ENCODE data around the gene PNLIPRP3. TPM values are rescaled to one million over a fixed set of nuclear protein-coding genes. Genes with fewer than 3 reads are reported as not detected.

The PNLIPRP3 gene
- total and polyA plus RNA-seq, 10 donors = not detected

DNA sequence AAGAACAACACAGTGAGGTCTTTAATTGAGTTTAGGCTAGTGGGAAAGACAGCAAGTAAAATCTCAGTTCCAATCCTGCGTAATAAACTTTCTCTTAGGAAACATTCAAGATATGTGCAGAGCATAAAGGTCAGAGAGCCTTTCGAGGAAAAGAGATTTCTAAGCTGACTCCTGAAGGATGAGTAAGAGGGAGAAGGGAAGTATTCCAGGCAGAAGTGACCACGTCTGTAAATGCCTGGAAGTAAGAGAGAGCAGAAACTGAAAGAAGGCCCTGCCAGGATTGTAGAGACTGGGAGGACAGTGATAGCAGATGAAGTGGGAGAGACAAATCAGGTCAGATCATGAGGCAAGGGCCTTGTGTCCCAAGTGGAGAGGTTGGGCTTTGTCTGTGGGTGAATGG lies 41.8 kb downstream of the PNLIPRP3 start:
- intact Hi-C loops (cut with DNase I; ENCODE audit: low total_unique reads) = no loop called here
- TF ChIP-seq POLR2AphosphoS5 (IDR thresholded peaks at IDR 0.05) = no peak
- TF ChIP-seq, protein P1, sequence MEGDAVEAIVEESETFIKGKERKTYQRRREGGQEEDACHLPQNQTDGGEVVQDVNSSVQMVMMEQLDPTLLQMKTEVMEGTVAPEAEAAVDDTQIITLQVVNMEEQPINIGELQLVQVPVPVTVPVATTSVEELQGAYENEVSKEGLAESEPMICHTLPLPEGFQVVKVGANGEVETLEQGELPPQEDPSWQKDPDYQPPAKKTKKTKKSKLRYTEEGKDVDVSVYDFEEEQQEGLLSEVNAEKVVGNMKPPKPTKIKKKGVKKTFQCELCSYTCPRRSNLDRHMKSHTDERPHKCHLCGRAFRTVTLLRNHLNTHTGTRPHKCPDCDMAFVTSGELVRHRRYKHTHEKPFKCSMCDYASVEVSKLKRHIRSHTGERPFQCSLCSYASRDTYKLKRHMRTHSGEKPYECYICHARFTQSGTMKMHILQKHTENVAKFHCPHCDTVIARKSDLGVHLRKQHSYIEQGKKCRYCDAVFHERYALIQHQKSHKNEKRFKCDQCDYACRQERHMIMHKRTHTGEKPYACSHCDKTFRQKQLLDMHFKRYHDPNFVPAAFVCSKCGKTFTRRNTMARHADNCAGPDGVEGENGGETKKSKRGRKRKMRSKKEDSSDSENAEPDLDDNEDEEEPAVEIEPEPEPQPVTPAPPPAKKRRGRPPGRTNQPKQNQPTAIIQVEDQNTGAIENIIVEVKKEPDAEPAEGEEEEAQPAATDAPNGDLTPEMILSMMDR (IDR thresholded peaks at IDR 0.05 in 8 of 11, conservative IDR thresholded peaks at IDR 0.05 in 3 of 11) = no peak
- no peak for TF ChIP-seq POLR2A (IDR thresholded peaks at IDR 0.05)
- Histone ChIP-seq H3K27ac (no peak overlapping the region), H3K4me3 (no peak overlapping the region), H3K9me3 (no peaks in the 10 kb centered on the region), H3K4me1 (no peaks in the 10 kb centered on the region), H3K27me3 (replicated peaks in 1 of 7) (peaks cover 0 to 3% (median 0%) of the 10 kb centered on the region in 7 donors), H3K36me3 (no peaks in the 10 kb centered on the region)
- DNase-seq = no peak
- WGBS, 5 donors = 57 to 71% (median 63%) methylated on average over 3 of the region's 3 CpGs

DNA sequence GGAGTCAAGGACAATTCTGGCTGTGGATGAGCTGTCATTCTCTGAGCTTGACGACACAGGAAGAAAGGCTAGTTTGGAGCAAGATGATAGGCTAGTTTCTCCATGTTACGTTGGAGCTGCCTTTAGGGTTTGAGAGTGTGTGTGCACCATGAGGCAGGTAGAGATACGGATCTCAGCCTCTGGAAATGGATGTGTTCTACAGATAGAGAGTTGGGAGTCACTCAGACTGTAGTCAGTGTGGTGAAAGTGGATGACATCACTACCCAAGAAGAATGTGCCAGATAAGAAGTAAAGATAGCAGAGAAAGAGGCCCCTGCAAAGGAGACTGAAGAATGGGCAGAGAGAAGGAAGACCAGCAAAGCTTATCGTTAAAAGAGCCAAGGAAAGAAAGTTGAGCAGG lies 42.4 kb downstream of the PNLIPRP3 start:
- TF ChIP-seq, protein P1 (IDR thresholded peaks at IDR 0.05 in 8 of 11, conservative IDR thresholded peaks at IDR 0.05 in 3 of 11) = no peak
- TF ChIP-seq POLR2AphosphoS5 (IDR thresholded peaks at IDR 0.05) (no peak), POLR2A (IDR thresholded peaks at IDR 0.05) (no peak)
- no peak overlapping the region for H3K4me3 ChIP-seq
- H3K27me3 ChIP-seq (replicated peaks in 1 of 7) = peaks cover 0 to 3% (median 0%) of the 10 kb centered on the region in 7 donors
- H3K9me3 ChIP-seq = peaks cover 0 to 4% (median 0%) of the 10 kb centered on the region in 8 donors
- H3K4me1 ChIP-seq = no peaks in the 10 kb centered on the region
- no peak overlapping the region for H3K27ac ChIP-seq
- intact Hi-C loops (cut with DNase I; ENCODE audit: low total_unique reads) = no loop called here
- no peak for DNase-seq
- no peaks in the 10 kb centered on the region for H3K36me3 ChIP-seq
- 79 to 93% (median 81%) methylated on average over 4 of the region's 4 CpGs for whole genome bisulfite sequencing, 5 donors

DNA sequence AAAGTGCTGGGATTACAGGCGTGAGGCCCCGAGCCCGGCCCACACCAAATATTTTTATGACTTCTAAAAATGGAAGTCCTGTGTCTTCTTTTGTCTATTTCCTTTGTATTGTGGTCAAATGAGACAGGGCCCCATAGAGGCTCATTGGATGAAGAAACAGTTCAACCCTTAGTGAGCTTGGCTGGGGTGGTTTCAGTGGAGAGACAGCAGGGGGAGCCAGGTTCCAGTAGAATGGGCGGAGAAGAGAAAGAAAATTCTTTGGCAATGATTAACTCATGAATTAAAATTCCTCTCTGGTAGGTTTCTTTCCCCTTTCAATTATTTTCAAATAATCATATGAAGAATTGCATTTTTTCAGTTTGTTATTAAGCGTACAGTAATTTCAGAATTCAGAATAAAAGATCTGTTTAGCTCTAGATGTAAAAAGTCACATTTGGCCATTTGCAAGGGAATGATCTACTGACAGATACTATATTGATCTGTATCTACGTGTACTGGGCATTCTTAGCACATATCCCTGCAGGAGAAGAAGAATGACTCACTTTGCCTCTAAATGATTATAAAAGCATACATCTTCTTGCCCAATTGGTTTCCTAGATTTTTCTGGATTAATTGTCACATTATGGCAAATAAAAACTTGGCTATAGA lies 43.2 kb downstream of the PNLIPRP3 start:
- Histone ChIP-seq H3K36me3 (no peaks in the 10 kb centered on the region), H3K4me1 (no peaks in the 10 kb centered on the region), H3K27ac (no peak overlapping the region), H3K9me3 (peaks cover 0 to 6% (median 0%) of the 10 kb centered on the region in 8 donors), H3K27me3 (replicated peaks in 1 of 7) (peaks cover 0 to 3% (median 0%) of the 10 kb centered on the region in 7 donors), H3K4me3 (no peak overlapping the region)
- intact Hi-C loops (cut with DNase I; ENCODE audit: low total_unique reads) = no loop called here
- no peak for TF ChIP-seq POLR2AphosphoS5 (IDR thresholded peaks at IDR 0.05)
- TF ChIP-seq, protein P1 (IDR thresholded peaks at IDR 0.05 in 8 of 11, conservative IDR thresholded peaks at IDR 0.05 in 3 of 11) = no peak
- TF ChIP-seq POLR2A (IDR thresholded peaks at IDR 0.05) = no peak
- DNase-seq = no peak
- WGBS, 5 donors = 76 to 85% (median 81%) methylated on average over 6 of the region's 6 CpGs

DNA sequence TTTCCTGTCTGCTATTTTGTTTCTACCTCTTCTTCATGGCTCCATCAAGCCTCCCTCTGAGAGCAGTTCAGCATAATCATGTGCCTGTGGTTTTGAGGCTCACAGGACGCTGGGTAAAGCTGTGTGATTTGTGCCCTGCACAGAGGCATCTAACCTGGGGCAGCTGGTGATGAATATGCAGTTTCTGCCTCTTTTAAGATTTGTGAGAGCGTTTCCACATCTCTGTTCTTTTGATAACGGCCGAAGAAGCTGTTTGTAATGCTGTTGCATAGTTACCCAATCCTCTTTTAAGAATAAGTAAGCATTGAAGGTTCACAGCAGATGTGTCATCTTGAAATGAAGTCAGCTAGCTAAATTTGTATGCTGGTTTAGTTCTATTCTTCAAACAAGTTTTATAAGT lies 45.2 kb downstream of the PNLIPRP3 start:
- no peaks in the 10 kb centered on the region for H3K36me3 ChIP-seq
- no peak overlapping the region for H3K27ac ChIP-seq
- H3K4me3 ChIP-seq = no peak overlapping the region
- no peak for TF ChIP-seq POLR2AphosphoS5 (IDR thresholded peaks at IDR 0.05)
- no peak for TF ChIP-seq POLR2A (IDR thresholded peaks at IDR 0.05)
- TF ChIP-seq, protein P1 (IDR thresholded peaks at IDR 0.05 in 8 of 11, conservative IDR thresholded peaks at IDR 0.05 in 3 of 11) = no peak
- peaks cover 0 to 6% (median 0%) of the 10 kb centered on the region in 8 donors for H3K9me3 ChIP-seq
- 14 to 28% (median 16%) methylated on average over 4 of the region's 4 CpGs for WGBS, 5 donors
- peaks cover 0 to 3% (median 0%) of the 10 kb centered on the region in 7 donors for H3K27me3 ChIP-seq (replicated peaks in 1 of 7)
- intact Hi-C loops (cut with DNase I; ENCODE audit: low total_unique reads) = no loop called here
- no peaks in the 10 kb centered on the region for H3K4me1 ChIP-seq
- DNase-seq = no peak

Data from spleen (tissue), 11 donors.